ENCODE data around the gene ZHX3.

The ZHX3 gene

DNA sequence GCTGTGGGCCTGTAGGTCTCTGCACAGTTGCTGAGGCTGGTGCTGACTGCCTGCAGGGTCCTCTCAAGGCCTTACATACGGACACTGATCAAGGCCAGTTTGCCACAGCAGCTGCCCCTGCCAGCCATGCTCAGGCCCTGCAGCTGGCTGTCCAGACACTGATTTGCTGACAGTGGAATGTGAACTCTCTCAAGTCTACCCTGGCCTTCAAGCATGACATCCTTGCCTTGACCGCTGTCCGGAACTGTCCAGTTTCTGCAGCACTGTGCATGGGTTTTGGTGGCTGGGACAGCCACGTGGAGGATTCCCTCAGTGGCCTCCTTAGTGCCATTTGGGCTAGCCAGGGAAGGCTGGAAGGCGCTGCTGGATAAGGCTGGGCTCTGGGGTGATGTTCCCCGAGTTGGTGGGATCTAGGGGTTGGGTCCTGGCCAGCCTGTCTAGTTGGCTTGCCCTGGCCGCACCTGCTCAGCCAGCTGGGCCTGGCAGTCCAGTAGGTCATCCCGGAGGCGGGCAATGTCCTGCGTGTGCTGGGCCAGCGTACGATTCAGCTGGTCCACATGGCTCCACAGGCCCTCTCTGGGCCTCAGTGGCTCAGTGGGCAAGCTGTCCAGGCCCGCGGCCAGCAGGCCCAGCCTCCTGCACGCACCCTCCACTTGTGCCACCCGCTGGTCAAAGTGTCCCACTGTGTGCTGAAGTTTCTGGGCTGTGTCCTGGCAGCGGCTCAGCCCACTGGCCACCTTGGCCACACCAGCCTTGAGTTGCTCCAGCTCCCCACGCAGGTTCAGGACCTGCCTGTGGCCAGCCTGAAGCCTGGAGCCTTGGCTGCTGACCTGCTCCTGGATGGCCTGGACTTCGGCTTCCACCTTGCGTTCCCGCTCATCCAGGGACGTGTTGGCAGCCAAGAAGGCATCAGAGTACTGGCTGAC lies 43.6 kb upstream of the ZHX3 start:
- H3K36me3 ChIP-seq: no peaks in the 10 kb centered on the region
- no peak overlapping the region for H3K27ac ChIP-seq
- H3K4me1 ChIP-seq (ENCODE audit: control insufficient read depth in 1 of 2, insufficient read depth in 1 of 2, low read depth in 1 of 2, low read length in 1 of 2): no peaks in the 10 kb centered on the region
- H3K4me3 ChIP-seq (ENCODE audit: low read depth in 1 of 2, low read length in 1 of 2): no peak overlapping the region
- no peaks in the 10 kb centered on the region for H3K9me3 ChIP-seq
- H3K27me3 ChIP-seq: peaks cover 61% of the 10 kb centered on the region
- TF ChIP-seq, protein P1, sequence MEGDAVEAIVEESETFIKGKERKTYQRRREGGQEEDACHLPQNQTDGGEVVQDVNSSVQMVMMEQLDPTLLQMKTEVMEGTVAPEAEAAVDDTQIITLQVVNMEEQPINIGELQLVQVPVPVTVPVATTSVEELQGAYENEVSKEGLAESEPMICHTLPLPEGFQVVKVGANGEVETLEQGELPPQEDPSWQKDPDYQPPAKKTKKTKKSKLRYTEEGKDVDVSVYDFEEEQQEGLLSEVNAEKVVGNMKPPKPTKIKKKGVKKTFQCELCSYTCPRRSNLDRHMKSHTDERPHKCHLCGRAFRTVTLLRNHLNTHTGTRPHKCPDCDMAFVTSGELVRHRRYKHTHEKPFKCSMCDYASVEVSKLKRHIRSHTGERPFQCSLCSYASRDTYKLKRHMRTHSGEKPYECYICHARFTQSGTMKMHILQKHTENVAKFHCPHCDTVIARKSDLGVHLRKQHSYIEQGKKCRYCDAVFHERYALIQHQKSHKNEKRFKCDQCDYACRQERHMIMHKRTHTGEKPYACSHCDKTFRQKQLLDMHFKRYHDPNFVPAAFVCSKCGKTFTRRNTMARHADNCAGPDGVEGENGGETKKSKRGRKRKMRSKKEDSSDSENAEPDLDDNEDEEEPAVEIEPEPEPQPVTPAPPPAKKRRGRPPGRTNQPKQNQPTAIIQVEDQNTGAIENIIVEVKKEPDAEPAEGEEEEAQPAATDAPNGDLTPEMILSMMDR (IDR thresholded peaks at IDR 0.05): no peak

DNA sequence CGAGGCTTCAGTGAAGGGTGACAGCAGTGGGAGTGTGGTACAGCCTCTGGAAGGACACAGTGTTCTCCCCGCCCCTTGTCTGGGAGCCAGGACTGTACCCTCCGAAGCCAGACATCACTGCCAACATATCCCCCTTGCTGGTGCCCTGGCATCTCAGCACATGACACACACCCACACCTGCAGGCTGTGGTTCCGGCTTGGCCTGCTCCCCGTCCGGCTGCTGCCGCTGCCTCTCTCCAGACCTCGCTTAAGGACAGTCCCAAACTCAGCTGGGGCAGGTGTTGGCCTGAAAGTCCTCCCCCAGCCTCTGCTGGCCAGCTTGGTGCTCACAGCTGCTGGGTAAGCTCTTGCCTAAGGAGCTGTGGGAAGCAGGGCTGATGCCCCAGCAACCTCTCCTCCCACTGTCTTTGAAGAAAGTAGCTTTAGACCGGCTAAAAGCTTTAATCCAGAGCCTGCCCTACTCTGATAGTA lies 42.0 kb upstream of the ZHX3 start:
- no peaks in the 10 kb centered on the region for H3K4me1 ChIP-seq (ENCODE audit: control insufficient read depth in 1 of 2, insufficient read depth in 1 of 2, low read depth in 1 of 2, low read length in 1 of 2)
- peaks cover 46% of the 10 kb centered on the region for H3K27me3 ChIP-seq
- H3K36me3 ChIP-seq: no peaks in the 10 kb centered on the region
- H3K27ac ChIP-seq: no peak overlapping the region
- no peaks in the 10 kb centered on the region for H3K9me3 ChIP-seq
- TF ChIP-seq, protein P1 (IDR thresholded peaks at IDR 0.05): no peak
- H3K4me3 ChIP-seq (ENCODE audit: low read depth in 1 of 2, low read length in 1 of 2): no peak overlapping the region

DNA sequence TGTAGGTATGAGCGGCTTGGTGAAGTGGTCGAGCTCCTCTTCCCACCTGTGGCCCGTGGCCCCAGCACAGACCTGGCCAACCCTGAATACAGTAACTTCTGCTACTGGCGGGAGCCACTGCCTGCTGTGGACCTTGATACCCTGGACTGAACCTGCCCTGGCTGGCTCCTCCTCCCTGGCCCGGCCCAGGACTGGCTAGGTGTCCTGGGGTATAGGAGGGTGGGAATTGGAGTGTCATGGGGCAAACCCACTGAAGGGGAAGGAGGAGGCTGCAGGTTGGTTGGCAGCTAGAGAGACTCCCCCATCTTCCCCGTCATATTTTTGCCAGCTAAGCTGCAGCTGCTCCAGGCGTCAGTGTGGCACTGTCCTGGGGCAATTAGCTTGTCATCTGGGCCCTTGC lies 41.2 kb upstream of the ZHX3 start:
- Histone ChIP-seq H3K27me3 (peaks cover 44% of the 10 kb centered on the region), H3K36me3 (no peaks in the 10 kb centered on the region), H3K27ac (no peak overlapping the region), H3K4me3 (ENCODE audit: low read depth in 1 of 2, low read length in 1 of 2) (no peak overlapping the region), H3K4me1 (ENCODE audit: control insufficient read depth in 1 of 2, insufficient read depth in 1 of 2, low read depth in 1 of 2, low read length in 1 of 2) (no peaks in the 10 kb centered on the region), H3K9me3 (no peaks in the 10 kb centered on the region)
- TF ChIP-seq, protein P1 (IDR thresholded peaks at IDR 0.05): no peak

DNA sequence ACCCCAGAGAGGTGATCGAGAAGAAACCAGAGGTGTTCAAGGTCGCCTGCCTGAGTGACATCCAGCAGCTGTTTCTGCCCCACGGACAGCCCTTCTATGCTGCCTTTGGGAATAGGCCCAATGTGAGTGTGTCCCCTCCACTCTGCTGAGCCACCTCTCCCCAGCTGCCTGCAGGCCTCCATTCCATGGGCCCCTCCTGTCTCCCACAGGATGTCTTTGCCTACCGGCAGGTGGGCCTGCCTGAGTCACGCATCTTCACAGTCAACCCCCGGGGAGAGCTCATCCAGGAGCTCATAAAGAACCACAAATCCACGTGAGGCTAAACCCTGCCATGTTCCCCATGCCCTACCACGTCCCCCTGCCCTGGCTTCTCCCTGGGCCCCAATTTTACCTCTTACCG lies 40.7 kb upstream of the ZHX3 start:
- TF ChIP-seq, protein P1 (IDR thresholded peaks at IDR 0.05): no peak
- peaks cover 44% of the 10 kb centered on the region for H3K27me3 ChIP-seq
- no peak overlapping the region for H3K27ac ChIP-seq
- H3K4me1 ChIP-seq (ENCODE audit: control insufficient read depth in 1 of 2, insufficient read depth in 1 of 2, low read depth in 1 of 2, low read length in 1 of 2): no peaks in the 10 kb centered on the region
- no peaks in the 10 kb centered on the region for H3K36me3 ChIP-seq
- no peak overlapping the region for H3K4me3 ChIP-seq (ENCODE audit: low read depth in 1 of 2, low read length in 1 of 2)
- H3K9me3 ChIP-seq: no peaks in the 10 kb centered on the region

DNA sequence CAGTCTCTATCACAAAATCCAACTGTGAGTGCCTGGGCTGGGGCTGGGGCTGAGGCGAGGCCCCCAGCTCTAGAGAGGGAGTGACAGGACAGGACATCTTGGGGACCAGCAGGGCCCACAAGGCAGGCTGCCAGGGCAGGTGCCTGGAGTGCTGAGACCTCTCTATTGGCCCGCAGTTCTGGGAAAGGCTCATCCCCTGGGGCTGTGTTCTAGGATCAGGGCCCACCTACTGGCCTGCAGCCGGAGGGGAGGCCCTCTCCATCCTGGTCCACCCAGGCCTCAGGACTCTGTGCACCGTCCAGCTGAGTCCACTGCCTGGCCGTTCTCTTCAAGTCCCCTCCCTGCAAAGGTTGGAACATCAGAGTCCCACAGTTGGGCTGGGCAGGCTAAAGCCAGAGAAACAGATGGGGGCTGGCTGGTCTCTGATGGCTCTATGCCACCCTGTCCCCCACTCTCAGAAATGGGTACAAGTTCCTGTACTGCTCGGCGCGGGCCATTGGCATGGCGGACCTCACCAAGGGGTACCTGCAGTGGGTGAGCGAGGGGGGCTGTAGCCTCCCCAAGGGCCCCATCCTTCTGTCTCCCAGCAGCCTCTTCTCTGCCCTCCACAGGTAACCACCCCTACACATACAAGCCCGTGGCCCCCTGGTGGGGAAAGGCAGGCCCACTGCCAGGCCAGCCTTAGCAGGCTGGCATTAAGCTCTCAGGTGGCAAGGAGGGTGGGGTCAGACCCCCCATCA lies 40.1 kb upstream of the ZHX3 start:
- TF ChIP-seq, protein P1 (IDR thresholded peaks at IDR 0.05): no peak
- no peak overlapping the region for H3K4me3 ChIP-seq (ENCODE audit: low read depth in 1 of 2, low read length in 1 of 2)
- H3K27ac ChIP-seq: no peak overlapping the region
- H3K27me3 ChIP-seq: peaks cover 49% of the 10 kb centered on the region
- no peaks in the 10 kb centered on the region for H3K4me1 ChIP-seq (ENCODE audit: control insufficient read depth in 1 of 2, insufficient read depth in 1 of 2, low read depth in 1 of 2, low read length in 1 of 2)
- H3K36me3 ChIP-seq: no peaks in the 10 kb centered on the region
- no peaks in the 10 kb centered on the region for H3K9me3 ChIP-seq

Data from neutrophil (primary cell).